GM12891 (cell line): ENCODE measurements around the gene FAIM.
"Not testable (repeated sequence)": the region's sequence is repeated elsewhere in the genome, so short reads cannot be mapped to it uniquely, and the experiment has no call there.

Experiments used
- DNase-seq: peaks from one replicate; pipeline ENCODE4 v3.0.0; 2011; ENCODE audit warnings: low spot score; ENCODE audit not compliant: insufficient read length
- FAIRE-seq: peaks from 2 replicates; lab custom pipeline; 2011; peaks lifted over from hg19 to GRCh38; lab: Jason Lieb, UNC
- PAX5 ChIP-seq: IDR thresholded peaks from 2 replicates; pipeline ENCODE4 v1.6.1; 2011; ENCODE audit warnings: low read length, moderate library complexity, mild to moderate bottlenecking; ENCODE audit not compliant: insufficient read depth, severe bottlenecking
- POLR2A ChIP-seq: IDR thresholded peaks from 2 replicates; pipeline ENCODE4 v1.6.1; 2011; ENCODE audit warnings: low read depth, low read length, control low read depth
- POLR2AphosphoS5 ChIP-seq: IDR thresholded peaks from 2 replicates; pipeline ENCODE4 v1.6.1; 2011; ENCODE audit warnings: low read depth, low read length, control low read depth
- POU2F2 ChIP-seq: IDR thresholded peaks from 2 replicates; pipeline ENCODE4 v1.6.1; 2011; ENCODE audit warnings: low read depth, mild to moderate bottlenecking, control low read depth, low read length, moderate library complexity
- SPI1 ChIP-seq: IDR thresholded peaks from 2 replicates; pipeline ENCODE4 v1.6.1; 2011; ENCODE audit warnings: low read depth, low read length, control low read depth
- TAF1 ChIP-seq: IDR thresholded peaks from 2 replicates; pipeline ENCODE4 v1.6.1; 2011; ENCODE audit warnings: low read depth, low read length, control low read depth

Gene FAIM

GRCh38 chr3:138678874-138679392, 70.4 kb downstream of the FAIM start:
- FAIRE-seq (no peak), DNase-seq (no peak)
- TF ChIP-seq POU2F2 (no peak), TAF1 (no peak), SPI1 (no peak), POLR2AphosphoS5 (no peak), POLR2A (no peak), PAX5 (no peak)

GRCh38 chr3:138680974-138681373, 72.4 kb downstream of the FAIM start:
- FAIRE-seq, DNase-seq: not testable (repeated sequence)

- DNase-seq (no peak), FAIRE-seq (no peak)
- TF ChIP-seq PAX5 (no peak), SPI1 (no peak), TAF1 (no peak), POLR2AphosphoS5 (no peak), POU2F2 (no peak), POLR2A (no peak)
Measured at GRCh38 chr3:138681463-138682220, 73.1 kb downstream of the FAIM start.

GRCh38 chr3:138682648-138683047, 74.1 kb downstream of the FAIM start:
- no peak for DNase-seq
- TF ChIP-seq TAF1 = no peak
- no peak for TF ChIP-seq POLR2A
- TF ChIP-seq POU2F2 = no peak
- TF ChIP-seq SPI1 = no peak
- no peak for TF ChIP-seq PAX5
- no peak for TF ChIP-seq POLR2AphosphoS5
- FAIRE-seq = no peak
